ENCODE results near the gene DAP3.
"Not testable (repeated sequence)": the region's sequence is repeated elsewhere in the genome, so short reads cannot be mapped to it uniquely, and the experiment has no call there.

DNA sequence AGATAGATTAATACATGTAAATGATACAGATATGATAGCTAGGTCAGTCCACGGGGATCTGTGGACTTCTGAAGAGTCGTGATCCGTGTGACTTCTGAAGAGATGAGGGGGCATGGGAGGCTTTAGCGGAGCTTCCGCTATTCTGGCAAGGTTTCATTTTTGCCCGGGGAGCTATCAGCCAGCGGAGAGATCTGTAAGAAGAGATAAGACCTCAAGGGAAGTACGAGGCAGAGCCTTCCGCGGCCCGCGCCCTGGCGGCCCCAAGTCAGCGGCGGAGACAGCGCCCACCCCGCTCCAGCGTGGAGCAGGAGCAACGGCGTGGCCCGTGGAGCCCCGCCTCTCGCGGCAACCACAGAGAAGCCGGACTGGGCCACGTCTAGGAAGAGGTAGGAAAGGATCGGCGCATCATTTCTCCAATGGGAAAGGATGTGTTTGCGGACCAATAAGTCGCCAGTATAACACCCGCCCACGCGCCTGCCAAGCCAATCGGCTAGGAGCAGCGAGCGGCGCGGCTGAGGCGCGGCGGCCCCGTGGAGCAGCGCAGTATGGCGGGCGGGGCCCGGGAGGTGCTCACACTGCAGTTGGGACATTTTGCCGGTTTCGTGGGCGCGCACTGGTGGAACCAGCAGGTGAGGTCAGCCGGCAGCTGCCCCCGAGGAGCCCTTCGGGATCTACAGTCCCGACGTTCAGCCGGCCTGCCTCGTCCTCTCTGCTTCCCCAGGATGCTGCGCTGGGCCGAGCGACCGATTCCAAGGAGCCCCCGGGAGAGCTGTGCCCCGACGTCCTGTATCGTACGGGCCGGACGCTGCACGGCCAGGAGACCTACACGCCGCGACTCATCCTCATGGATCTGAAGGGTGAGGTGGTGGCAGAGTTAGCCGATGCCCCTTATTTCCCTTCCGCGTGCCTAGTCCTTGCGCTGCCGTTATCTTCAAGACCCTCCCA is 56.7 kb downstream of the DAP3 start:
- not testable (repeated sequence) for TF ChIP-seq EZH2phosphoT487 (IDR thresholded peaks at IDR 0.05; ENCODE audit: borderline replicate concordance)
- TF ChIP-seq, protein P1, sequence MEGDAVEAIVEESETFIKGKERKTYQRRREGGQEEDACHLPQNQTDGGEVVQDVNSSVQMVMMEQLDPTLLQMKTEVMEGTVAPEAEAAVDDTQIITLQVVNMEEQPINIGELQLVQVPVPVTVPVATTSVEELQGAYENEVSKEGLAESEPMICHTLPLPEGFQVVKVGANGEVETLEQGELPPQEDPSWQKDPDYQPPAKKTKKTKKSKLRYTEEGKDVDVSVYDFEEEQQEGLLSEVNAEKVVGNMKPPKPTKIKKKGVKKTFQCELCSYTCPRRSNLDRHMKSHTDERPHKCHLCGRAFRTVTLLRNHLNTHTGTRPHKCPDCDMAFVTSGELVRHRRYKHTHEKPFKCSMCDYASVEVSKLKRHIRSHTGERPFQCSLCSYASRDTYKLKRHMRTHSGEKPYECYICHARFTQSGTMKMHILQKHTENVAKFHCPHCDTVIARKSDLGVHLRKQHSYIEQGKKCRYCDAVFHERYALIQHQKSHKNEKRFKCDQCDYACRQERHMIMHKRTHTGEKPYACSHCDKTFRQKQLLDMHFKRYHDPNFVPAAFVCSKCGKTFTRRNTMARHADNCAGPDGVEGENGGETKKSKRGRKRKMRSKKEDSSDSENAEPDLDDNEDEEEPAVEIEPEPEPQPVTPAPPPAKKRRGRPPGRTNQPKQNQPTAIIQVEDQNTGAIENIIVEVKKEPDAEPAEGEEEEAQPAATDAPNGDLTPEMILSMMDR (conservative IDR thresholded peaks at IDR 0.05; ENCODE audit: low read length): not testable (repeated sequence)

Measured in Loucy (cell line).